Suprapubic skin (tissue), 3 donors: ENCODE data around the gene NSG2.

Experiments
- POLR2A ChIP-seq, 2 donors: fragments of 450-650 bp; IDR thresholded peaks; one replicate each; pipeline ENCODE4 v1.6.1; 2017; ENCODE audit warnings: antibody characterized with exemption in 2 of 2, mild to moderate bottlenecking in 2 of 2, moderate library complexity in 2 of 2
- TF ChIP-seq, protein P1 (sequence below), 2 donors: fragments of 200-600 bp in 1 of 2; fragments of 450-650 bp in 1 of 2; sonication (generic) in 1 of 2; IDR thresholded peaks; one replicate each; pipeline ENCODE4 v1.5.1; 2016 to 2019; ENCODE audit warnings: antibody characterized with exemption in 2 of 2, mild to moderate bottlenecking in 1 of 2, moderate library complexity in 1 of 2

GRCh38 chr5:174020928-174021304 lies 24.6 kb upstream of the NSG2 start:
- TF ChIP-seq, protein P1, sequence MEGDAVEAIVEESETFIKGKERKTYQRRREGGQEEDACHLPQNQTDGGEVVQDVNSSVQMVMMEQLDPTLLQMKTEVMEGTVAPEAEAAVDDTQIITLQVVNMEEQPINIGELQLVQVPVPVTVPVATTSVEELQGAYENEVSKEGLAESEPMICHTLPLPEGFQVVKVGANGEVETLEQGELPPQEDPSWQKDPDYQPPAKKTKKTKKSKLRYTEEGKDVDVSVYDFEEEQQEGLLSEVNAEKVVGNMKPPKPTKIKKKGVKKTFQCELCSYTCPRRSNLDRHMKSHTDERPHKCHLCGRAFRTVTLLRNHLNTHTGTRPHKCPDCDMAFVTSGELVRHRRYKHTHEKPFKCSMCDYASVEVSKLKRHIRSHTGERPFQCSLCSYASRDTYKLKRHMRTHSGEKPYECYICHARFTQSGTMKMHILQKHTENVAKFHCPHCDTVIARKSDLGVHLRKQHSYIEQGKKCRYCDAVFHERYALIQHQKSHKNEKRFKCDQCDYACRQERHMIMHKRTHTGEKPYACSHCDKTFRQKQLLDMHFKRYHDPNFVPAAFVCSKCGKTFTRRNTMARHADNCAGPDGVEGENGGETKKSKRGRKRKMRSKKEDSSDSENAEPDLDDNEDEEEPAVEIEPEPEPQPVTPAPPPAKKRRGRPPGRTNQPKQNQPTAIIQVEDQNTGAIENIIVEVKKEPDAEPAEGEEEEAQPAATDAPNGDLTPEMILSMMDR (IDR thresholded peaks at IDR 0.05): no peak
- no peak for TF ChIP-seq POLR2A (IDR thresholded peaks at IDR 0.05)
